ENCODE data around the gene DIP2B. TPM values are rescaled to one million over a fixed set of nuclear protein-coding genes. Genes with fewer than 3 reads are reported as not detected.

The DIP2B gene
- total RNA-seq, 1 donor from 2014 or later: 25.8 TPM

GRCh38 chr12:50689437-50689836, 184.7 kb downstream of the DIP2B start:
- TF ChIP-seq CTCF (IDR thresholded peaks at IDR 0.05): no peak
- no peaks in the 10 kb centered on the region for H3K4me1 Mint-ChIP-seq (ENCODE audit: low read depth)
- no peaks in the 10 kb centered on the region for H3K9me3 Mint-ChIP-seq (ENCODE audit: low read depth)
- H3K27me3 Mint-ChIP-seq (ENCODE audit: low read depth): no peaks in the 10 kb centered on the region
- H3K36me3 Mint-ChIP-seq (ENCODE audit: low read depth): peaks cover 27% of the 10 kb centered on the region
- H3K4me3 Mint-ChIP-seq (ENCODE audit: unreplicated experiment): no peak overlapping the region
- no peak for DNase-seq (ENCODE audit: low spot score)
- no peak overlapping the region for H3K27ac Mint-ChIP-seq (ENCODE audit: unreplicated experiment)

DNA sequence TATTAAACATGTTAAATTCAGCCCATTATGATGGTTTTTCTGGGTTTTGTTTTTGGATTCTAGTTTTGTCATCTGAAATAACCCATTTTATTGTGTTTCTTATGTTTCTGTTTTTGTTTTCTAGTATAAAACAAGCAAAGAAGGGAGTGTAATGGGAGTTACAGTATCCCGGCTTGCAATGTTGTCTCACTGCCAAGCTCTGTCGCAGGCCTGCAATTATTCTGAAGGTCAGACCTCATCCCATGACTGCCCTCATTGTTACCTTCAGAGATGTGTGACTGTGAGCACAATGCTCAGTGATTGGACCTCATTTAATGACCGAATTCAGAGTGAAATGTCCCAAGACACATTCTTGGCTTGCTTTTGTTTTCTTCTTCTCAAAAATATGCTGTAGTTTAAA, 186.1 kb downstream of the DIP2B start:
- Mint-ChIP-seq H3K4me1 (ENCODE audit: low read depth) (no peaks in the 10 kb centered on the region), H3K4me3 (ENCODE audit: unreplicated experiment) (no peak overlapping the region), H3K27ac (ENCODE audit: unreplicated experiment) (peak overlapping the region; percentile 14), H3K9me3 (ENCODE audit: low read depth) (no peaks in the 10 kb centered on the region), H3K36me3 (ENCODE audit: low read depth) (peaks cover 28% of the 10 kb centered on the region), H3K27me3 (ENCODE audit: low read depth) (no peaks in the 10 kb centered on the region)
- no peak for DNase-seq (ENCODE audit: low spot score)
- no peak for TF ChIP-seq CTCF (IDR thresholded peaks at IDR 0.05)

- peaks cover 32% of the 10 kb centered on the region for H3K36me3 Mint-ChIP-seq (ENCODE audit: low read depth)
- H3K4me3 Mint-ChIP-seq (ENCODE audit: unreplicated experiment): no peak overlapping the region
- H3K27me3 Mint-ChIP-seq (ENCODE audit: low read depth): no peaks in the 10 kb centered on the region
- no peak overlapping the region for H3K27ac Mint-ChIP-seq (ENCODE audit: unreplicated experiment)
- H3K4me1 Mint-ChIP-seq (ENCODE audit: low read depth): no peaks in the 10 kb centered on the region
- no peak for DNase-seq (ENCODE audit: low spot score)
- no peak for TF ChIP-seq CTCF (IDR thresholded peaks at IDR 0.05)
- H3K9me3 Mint-ChIP-seq (ENCODE audit: low read depth): no peaks in the 10 kb centered on the region
Measured at GRCh38 chr12:50695961-50696360, 191.2 kb downstream of the DIP2B start.

- Mint-ChIP-seq H3K4me3 (ENCODE audit: unreplicated experiment) (no peak overlapping the region), H3K27me3 (ENCODE audit: low read depth) (no peaks in the 10 kb centered on the region)
- TF ChIP-seq CTCF (IDR thresholded peaks at IDR 0.05): no peak
Measured at GRCh38 chr12:50696931-50697330, 192.1 kb downstream of the DIP2B start.

GRCh38 chr12:50699154-50699553, 194.4 kb downstream of the DIP2B start:
- Mint-ChIP-seq H3K4me3 (ENCODE audit: unreplicated experiment) (no peak overlapping the region), H3K9me3 (ENCODE audit: low read depth) (no peaks in the 10 kb centered on the region), H3K4me1 (ENCODE audit: low read depth) (no peaks in the 10 kb centered on the region), H3K27ac (ENCODE audit: unreplicated experiment) (no peak overlapping the region), H3K36me3 (ENCODE audit: low read depth) (peaks cover 29% of the 10 kb centered on the region), H3K27me3 (ENCODE audit: low read depth) (no peaks in the 10 kb centered on the region)
- TF ChIP-seq CTCF (IDR thresholded peaks at IDR 0.05): no peak
- DNase-seq (ENCODE audit: low spot score): no peak

More at GRCh38 chr12:50696931-50697330, 192.1 kb downstream of the DIP2B start:
- DNase-seq (ENCODE audit: low spot score): no peak
- H3K36me3 Mint-ChIP-seq (ENCODE audit: low read depth): peaks cover 32% of the 10 kb centered on the region
- no peaks in the 10 kb centered on the region for H3K4me1 Mint-ChIP-seq (ENCODE audit: low read depth)
- H3K9me3 Mint-ChIP-seq (ENCODE audit: low read depth): no peaks in the 10 kb centered on the region
- no peak overlapping the region for H3K27ac Mint-ChIP-seq (ENCODE audit: unreplicated experiment)

Measured in chondrocyte (in vitro differentiated cells).